Measurements from ENCODE around the gene FAM227B.
"Not testable (repeated sequence)": the region's sequence is repeated elsewhere in the genome, so short reads cannot be mapped to it uniquely, and the experiment has no call there.

Gene FAM227B

GRCh38 chr15:49380912-49381311 lies 239.7 kb downstream of the FAM227B start:
- no peak for DNase-seq (ENCODE audit: low read depth, low spot score)

- no peak for DNase-seq (ENCODE audit: low read depth, low spot score)
Observed at GRCh38 chr15:49379996-49380395, 240.6 kb downstream of the FAM227B start.

- no peak for DNase-seq (ENCODE audit: low read depth, low spot score)
Observed at GRCh38 chr15:49372366-49372765, 248.3 kb downstream of the FAM227B start.

- DNase-seq (ENCODE audit: low read depth, low spot score): no peak
Observed at GRCh38 chr15:49370782-49371181, 249.8 kb downstream of the FAM227B start.

GRCh38 chr15:49366496-49366895 lies 254.1 kb downstream of the FAM227B start:
- no peak for DNase-seq (ENCODE audit: low read depth, low spot score)

GRCh38 chr15:49361370-49361769 lies 259.2 kb downstream of the FAM227B start:
- DNase-seq (ENCODE audit: low read depth, low spot score): no peak

GRCh38 chr15:49354439-49354838 lies 266.2 kb downstream of the FAM227B start:
- DNase-seq (ENCODE audit: low read depth, low spot score): not testable (repeated sequence)

GRCh38 chr15:49343546-49343945 lies 277.1 kb downstream of the FAM227B start:
- no peak for DNase-seq (ENCODE audit: low read depth, low spot score)

GRCh38 chr15:49339656-49340055 lies 281.0 kb downstream of the FAM227B start:
- no peak for DNase-seq (ENCODE audit: low read depth, low spot score)

GRCh38 chr15:49331951-49332350 lies 288.7 kb downstream of the FAM227B start:
- DNase-seq (ENCODE audit: low read depth, low spot score): no peak

- no peak for DNase-seq (ENCODE audit: low read depth, low spot score)
Observed at GRCh38 chr15:49331442-49331841, 289.2 kb downstream of the FAM227B start.

- no peak for DNase-seq (ENCODE audit: low read depth, low spot score)
Observed at GRCh38 chr15:49330166-49330565, 290.5 kb downstream of the FAM227B start.

GRCh38 chr15:49328941-49329340 lies 291.7 kb downstream of the FAM227B start:
- no peak for DNase-seq (ENCODE audit: low read depth, low spot score)

GRCh38 chr15:49327927-49328326 lies 292.7 kb downstream of the FAM227B start:
- DNase-seq (ENCODE audit: low read depth, low spot score): no peak

GRCh38 chr15:49323207-49323606 lies 297.4 kb downstream of the FAM227B start:
- DNase-seq (ENCODE audit: low read depth, low spot score): no peak

GRCh38 chr15:49320351-49320750 lies 300.3 kb downstream of the FAM227B start:
- no peak for DNase-seq (ENCODE audit: low read depth, low spot score)

- no peak for DNase-seq (ENCODE audit: low read depth, low spot score)
Observed at GRCh38 chr15:49315391-49315823, 305.2 kb downstream of the FAM227B start.

GRCh38 chr15:49314716-49315115 lies 305.9 kb downstream of the FAM227B start:
- DNase-seq (ENCODE audit: low read depth, low spot score): no peak

- no peak for DNase-seq (ENCODE audit: low read depth, low spot score)
Observed at GRCh38 chr15:49313650-49314049, 307.0 kb downstream of the FAM227B start.

- DNase-seq (ENCODE audit: low read depth, low spot score): no peak
Observed at GRCh38 chr15:49309889-49310288, 310.7 kb downstream of the FAM227B start.

- DNase-seq (ENCODE audit: low read depth, low spot score): no peak
Observed at GRCh38 chr15:49308686-49309085, 311.9 kb downstream of the FAM227B start.

- DNase-seq (ENCODE audit: low read depth, low spot score): no peak
Observed at GRCh38 chr15:49306551-49306950, 314.1 kb downstream of the FAM227B start.

- DNase-seq (ENCODE audit: low read depth, low spot score): no peak
Observed at GRCh38 chr15:49303003-49303402, 317.6 kb downstream of the FAM227B start.

GRCh38 chr15:49301562-49301961 lies 319.1 kb downstream of the FAM227B start:
- no peak for DNase-seq (ENCODE audit: low read depth, low spot score)

Measured in activated CD4-positive, CD25-positive, alpha-beta regulatory T cell treated with anti-CD3 and anti-CD28 coated beads, Interleukin-2, amount 50 U/mL, for 16 hours (primary cell).